Choroid plexus epithelial cell (primary cell): Measurements from ENCODE around the gene PALM3.
A peak's percentile ranks its signal among the peaks of the same experiment; 100 is the strongest.

ENCODE experiments used
- DNase-seq: peaks from one replicate; pipeline ENCODE4 v3.0.0-alpha.2; 2010; ENCODE audit warnings: low read depth
- H3K4me3 ChIP-seq: 2 replicates; pipeline ENCODE4 v1.5.1; 2011; ENCODE audit warnings: low read depth, mild to moderate bottlenecking, control low read depth, low read length, moderate library complexity
- CTCF ChIP-seq: conservative IDR thresholded peaks from 2 replicates; pipeline ENCODE4 v1.5.1; 2011; ENCODE audit warnings: low read depth, mild to moderate bottlenecking, control low read depth, inconsistent platforms, low read length, moderate library complexity

The PALM3 gene

GRCh38 chr19:14093117-14093823 is 31.4 kb upstream of the PALM3 start:
- H3K4me3 ChIP-seq = no peak overlapping the region
- TF ChIP-seq CTCF = no peak

GRCh38 chr19:14091813-14092462 is 30.1 kb upstream of the PALM3 start:
- no peak for DNase-seq
- no peak for TF ChIP-seq CTCF
- H3K4me3 ChIP-seq = peak overlapping the region; percentile 64

More at GRCh38 chr19:14093117-14093823, 31.4 kb upstream of the PALM3 start:
- DNase-seq = no peak

GRCh38 chr19:14091081-14091812 is 29.4 kb upstream of the PALM3 start:
- peak overlapping the region; percentile 64 for H3K4me3 ChIP-seq
- TF ChIP-seq CTCF = peak; percentile 33
- peak; percentile 59 for DNase-seq

GRCh38 chr19:14090509-14091080 is 28.7 kb upstream of the PALM3 start, which contains the start of gene SAMD1:
Gene SAMD1 (minus strand): TSS chr19:14090751.
- peak; percentile 91 for DNase-seq

GRCh38 chr19:14089662-14090508 is 28.0 kb upstream of the PALM3 start:
- peak; percentile 77 for DNase-seq
- H3K4me3 ChIP-seq = peak overlapping the region; percentile 59
- no peak for TF ChIP-seq CTCF

More at GRCh38 chr19:14090509-14091080, 28.7 kb upstream of the PALM3 start, which contains the start of gene SAMD1:
- peak within 1 kb of the TSS; percentile 64 for H3K4me3 ChIP-seq
- no peak for TF ChIP-seq CTCF

- peak; percentile 46 for DNase-seq
- H3K4me3 ChIP-seq = peak overlapping the region; percentile 59
- peak; percentile 38 for TF ChIP-seq CTCF
These were observed 27.5 kb upstream of the PALM3 start for GRCh38 chr19:14089412-14089661.
